GM12864 (cell line): ENCODE results near the gene MED25.

Experiments
- DNase-seq: peaks from one replicate; pipeline ENCODE4 v3.0.0-alpha.2; 2011; ENCODE audit warnings: low read depth
- H3K4me3 ChIP-seq: 2 replicates; pipeline ENCODE4 v1.5.1; 2011; ENCODE audit warnings: mild to moderate bottlenecking, low read depth, low read length, control low read depth
- TF ChIP-seq, protein P1 (sequence below): IDR thresholded peaks from 2 replicates; pipeline ENCODE4 v1.5.1; 2011; ENCODE audit warnings: low read depth, mild to moderate bottlenecking, moderate library complexity, low read length, control low read depth, inconsistent platforms; ENCODE audit errors: missing control alignments

MED25 gene

DNA sequence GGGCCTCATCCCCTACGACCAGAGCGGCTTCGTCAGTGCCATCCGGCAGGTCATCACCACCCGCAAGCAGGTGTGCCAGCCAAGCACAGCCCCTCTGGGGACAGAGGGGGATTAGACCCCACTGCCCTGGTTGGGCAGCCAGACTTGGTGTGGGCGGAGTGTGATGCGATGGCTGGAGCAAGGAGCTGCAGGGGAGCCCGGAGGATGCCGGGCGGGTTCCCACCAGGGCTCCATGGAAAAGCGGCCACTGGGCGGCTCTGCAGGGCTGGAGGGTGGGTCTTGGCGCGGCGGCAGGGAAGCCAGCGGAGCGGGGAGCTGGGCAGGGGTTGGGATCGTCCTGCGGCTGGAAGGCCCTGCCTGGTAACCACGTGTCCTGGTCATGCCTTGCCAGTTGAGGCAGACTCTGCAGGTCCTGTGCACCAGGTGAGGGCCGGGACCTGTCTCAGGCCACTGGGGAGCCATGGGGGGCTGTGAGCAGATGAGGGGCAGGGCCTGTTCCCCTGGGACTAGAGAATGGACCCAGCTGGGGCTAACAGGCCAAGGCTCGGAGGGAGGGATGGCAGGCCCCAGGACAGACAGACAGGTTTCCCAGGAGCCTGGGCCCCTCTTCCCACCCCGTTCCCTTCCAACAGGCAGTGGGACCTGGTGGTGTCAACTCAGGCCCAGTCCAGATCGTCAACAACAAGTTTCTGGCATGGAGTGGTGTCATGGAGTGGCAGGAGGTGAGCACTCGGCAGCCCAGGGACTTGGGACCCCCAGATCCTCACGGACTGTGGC lies 39.2 kb downstream of the MED25 start:
- TF ChIP-seq, protein P1, sequence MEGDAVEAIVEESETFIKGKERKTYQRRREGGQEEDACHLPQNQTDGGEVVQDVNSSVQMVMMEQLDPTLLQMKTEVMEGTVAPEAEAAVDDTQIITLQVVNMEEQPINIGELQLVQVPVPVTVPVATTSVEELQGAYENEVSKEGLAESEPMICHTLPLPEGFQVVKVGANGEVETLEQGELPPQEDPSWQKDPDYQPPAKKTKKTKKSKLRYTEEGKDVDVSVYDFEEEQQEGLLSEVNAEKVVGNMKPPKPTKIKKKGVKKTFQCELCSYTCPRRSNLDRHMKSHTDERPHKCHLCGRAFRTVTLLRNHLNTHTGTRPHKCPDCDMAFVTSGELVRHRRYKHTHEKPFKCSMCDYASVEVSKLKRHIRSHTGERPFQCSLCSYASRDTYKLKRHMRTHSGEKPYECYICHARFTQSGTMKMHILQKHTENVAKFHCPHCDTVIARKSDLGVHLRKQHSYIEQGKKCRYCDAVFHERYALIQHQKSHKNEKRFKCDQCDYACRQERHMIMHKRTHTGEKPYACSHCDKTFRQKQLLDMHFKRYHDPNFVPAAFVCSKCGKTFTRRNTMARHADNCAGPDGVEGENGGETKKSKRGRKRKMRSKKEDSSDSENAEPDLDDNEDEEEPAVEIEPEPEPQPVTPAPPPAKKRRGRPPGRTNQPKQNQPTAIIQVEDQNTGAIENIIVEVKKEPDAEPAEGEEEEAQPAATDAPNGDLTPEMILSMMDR = no peak
- H3K4me3 ChIP-seq = no peak overlapping the region
- DNase-seq = no peak

DNA sequence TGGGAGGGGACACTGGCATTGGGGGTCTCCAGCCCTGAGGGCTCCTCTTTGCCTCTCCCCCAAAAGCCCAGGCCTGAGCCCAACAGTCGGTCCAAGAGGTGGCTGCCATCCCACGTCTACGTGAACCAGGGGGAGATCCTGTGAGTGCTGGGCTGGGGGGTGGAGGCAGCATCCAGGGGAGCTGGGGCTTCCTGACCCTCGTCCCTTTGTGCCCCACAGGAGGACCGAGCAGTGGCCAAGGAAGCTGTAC lies 39.7 kb downstream of the MED25 start:
- no peak overlapping the region for H3K4me3 ChIP-seq
- no peak for DNase-seq
- TF ChIP-seq, protein P1 = no peak

DNA sequence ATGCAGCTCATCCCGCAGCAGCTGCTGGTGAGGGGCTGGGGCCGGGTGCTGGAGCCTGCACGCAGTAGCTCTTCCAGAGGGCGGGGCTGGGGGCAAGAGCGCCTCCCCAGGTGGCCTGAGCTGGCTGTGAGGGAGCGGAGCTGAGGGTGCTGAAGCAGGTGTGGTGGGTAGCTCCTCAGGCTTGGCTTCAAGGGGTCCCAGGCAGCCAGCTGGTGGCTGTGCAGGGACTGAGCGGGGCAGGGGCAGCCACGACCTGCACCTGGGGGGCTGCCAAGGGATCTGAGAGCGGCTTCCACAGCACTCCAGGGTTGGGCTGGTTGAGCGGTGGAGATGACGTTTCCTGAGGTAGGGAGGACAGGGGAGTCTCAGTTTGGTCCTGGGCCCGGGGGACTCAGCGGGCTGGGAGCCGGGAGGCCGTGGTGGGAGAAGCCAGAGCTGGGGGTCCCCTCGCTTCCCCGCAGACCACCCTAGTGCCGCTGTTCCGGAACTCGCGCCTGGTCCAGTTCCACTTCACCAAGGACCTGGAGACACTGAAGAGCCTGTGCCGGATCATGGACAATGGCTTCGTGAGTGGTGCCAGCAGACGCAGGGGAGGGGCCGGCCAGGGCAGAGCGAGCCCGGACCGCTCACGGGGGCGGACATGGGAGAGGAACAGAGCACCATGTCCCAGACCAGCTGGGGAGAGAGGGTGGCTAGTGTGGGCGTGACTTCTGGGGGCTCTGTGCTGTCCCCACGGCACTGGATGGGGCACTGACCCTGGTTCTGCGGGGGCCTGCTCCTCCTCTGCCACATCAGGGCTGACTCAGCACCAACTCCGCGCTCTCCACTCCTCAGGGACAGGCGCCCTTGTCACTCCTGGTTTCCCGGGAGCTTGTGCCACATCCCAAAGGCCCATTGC lies 40.2 kb downstream of the MED25 start:
- H3K4me3 ChIP-seq = no peak overlapping the region
- no peak for DNase-seq
- TF ChIP-seq, protein P1 = no peak

DNA sequence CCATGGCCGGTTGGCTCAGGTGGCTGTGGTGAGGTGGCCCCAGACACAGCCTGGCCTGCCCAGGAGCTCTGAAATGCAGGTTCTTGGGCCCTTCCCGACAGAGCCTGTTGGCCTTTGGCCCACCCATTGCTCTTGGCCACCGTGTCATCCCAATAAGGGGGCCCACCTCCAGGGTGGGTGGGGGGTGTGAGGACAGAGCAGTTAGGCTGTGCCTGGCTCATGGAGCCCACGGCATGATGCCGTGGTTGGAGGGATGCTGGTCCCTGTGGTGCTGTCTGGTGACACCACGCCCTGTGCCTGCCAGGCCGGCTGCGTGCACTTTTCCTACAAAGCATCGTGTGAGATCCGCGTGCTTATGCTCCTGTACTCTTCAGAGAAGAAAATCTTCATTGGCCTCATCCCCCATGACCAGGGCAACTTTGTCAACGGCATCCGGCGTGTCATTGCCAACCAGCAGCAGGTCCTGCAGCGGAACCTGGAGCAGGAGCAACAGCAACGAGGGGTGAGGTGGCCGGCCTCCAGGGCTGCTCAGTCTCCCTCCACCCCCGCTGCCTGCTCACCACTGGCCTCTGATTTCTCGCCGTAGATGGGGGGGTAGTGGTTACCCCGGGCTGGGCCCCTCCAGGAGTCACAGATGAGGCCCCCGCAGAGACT lies 41.7 kb downstream of the MED25 start:
- H3K4me3 ChIP-seq = no peak overlapping the region
- DNase-seq = no peak
- TF ChIP-seq, protein P1 = no peak

DNA sequence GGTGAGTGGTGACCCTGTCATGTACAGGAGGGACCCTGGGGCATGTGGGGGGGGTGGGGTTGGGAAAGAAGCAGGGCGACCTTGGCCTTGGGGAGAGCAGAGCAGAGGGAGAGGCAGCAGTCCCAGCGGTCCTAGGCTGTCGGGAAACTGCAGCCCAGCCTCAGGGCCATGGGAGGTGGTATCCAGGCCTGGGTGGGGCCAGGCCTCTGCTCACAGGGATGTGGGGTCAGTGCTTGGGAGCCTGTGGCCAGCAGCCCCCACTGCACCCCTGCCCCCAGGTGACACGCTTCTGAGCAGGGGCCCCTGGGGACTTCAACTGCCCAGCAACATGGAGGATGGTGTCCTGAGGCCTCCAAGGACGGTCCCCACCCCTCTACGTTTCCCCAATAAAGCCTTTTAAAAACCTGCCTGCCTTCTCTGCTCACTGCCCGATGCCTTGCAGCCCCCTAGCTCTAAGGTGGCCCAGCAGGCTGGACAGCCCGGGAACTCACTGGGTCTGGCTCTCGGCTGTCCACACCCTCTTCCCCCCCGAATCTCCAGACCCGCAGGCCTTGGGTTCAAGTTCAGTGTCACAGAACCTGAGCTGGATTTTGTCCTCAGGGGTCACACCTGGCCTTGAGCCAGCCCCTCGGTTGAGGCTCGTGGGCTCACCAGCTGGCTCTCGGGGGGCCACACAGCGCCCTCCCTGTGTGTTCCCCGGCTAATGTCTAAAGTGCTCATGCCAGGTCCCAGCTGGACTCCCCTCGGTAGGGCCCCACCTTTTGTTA lies 42.4 kb downstream of the MED25 start:
- TF ChIP-seq, protein P1 = no peak
- DNase-seq = no peak
- no peak overlapping the region for H3K4me3 ChIP-seq

DNA sequence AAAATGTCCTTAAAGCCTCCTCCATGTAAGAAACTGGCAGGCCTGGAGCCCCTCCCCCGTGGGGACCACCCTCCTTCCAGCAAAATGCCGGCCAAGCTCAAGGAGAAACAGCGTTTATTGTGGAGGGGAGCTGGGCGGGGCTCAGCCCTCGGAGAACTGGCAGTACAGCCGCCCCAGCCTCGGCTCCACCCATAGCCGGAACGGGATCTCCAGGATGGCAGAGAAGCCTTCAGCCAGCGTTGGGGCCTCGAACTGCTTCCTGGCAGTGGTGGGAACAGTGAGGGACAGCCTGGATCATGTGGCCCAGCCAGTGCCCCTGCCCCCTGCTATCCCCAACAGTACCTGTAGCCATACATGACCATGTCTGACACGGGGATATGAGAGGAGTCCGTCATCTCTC lies 43.0 kb downstream of the MED25 start:
- TF ChIP-seq, protein P1 = no peak
- DNase-seq = no peak

More for the DNA sequence above, 43.0 kb downstream of the MED25 start:
- no peak overlapping the region for H3K4me3 ChIP-seq
